ENCODE measurements around the gene ADAMTS2.

DNA sequence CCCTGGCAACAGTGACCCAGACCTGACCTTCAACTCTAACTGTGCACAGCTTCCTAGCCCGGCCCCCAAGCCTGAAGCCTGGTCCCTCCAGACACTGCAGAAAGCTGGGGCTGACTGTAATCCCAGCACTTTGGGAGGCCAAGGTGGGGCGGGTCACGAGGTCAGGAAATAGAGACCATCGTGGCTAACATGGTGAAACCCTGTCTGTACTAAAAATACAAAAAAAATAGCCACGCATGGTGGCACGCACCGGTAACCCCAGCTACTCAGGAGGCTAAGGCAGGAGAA, 35.9 kb downstream of the ADAMTS2 start:
- TF ChIP-seq, protein P1, sequence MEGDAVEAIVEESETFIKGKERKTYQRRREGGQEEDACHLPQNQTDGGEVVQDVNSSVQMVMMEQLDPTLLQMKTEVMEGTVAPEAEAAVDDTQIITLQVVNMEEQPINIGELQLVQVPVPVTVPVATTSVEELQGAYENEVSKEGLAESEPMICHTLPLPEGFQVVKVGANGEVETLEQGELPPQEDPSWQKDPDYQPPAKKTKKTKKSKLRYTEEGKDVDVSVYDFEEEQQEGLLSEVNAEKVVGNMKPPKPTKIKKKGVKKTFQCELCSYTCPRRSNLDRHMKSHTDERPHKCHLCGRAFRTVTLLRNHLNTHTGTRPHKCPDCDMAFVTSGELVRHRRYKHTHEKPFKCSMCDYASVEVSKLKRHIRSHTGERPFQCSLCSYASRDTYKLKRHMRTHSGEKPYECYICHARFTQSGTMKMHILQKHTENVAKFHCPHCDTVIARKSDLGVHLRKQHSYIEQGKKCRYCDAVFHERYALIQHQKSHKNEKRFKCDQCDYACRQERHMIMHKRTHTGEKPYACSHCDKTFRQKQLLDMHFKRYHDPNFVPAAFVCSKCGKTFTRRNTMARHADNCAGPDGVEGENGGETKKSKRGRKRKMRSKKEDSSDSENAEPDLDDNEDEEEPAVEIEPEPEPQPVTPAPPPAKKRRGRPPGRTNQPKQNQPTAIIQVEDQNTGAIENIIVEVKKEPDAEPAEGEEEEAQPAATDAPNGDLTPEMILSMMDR (IDR thresholded peaks at IDR 0.05), result no peak
- TF ChIP-seq POLR2A (IDR thresholded peaks at IDR 0.05), result no peak
- no peak for TF ChIP-seq POLR2AphosphoS5 (IDR thresholded peaks at IDR 0.05)
- TF ChIP-seq EP300 (IDR thresholded peaks at IDR 0.05; ENCODE audit: low read depth), result no peak

Measured in transverse colon (tissue), 4 donors.